ENCODE measurements around the gene CAST.

DNA sequence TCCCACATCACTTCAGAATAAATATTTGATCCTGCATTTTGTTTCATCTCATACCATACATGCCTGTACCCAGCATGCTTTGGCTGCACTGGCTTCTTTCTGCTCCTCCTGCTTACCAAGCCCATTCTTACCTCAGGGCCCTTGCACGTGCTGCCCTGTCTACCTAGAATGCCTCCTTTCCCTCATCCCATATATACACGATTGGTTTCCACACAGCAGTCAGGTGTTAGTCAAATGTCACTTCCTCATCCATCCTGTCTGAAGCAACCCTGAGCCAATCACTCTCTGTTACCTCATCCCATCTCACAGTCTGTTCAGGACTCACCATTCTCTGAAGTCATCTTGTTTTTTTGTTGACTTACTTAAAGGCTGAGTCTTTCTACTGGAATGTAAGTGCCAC lies 30.3 kb downstream of the CAST start:
- TF ChIP-seq, protein P1, sequence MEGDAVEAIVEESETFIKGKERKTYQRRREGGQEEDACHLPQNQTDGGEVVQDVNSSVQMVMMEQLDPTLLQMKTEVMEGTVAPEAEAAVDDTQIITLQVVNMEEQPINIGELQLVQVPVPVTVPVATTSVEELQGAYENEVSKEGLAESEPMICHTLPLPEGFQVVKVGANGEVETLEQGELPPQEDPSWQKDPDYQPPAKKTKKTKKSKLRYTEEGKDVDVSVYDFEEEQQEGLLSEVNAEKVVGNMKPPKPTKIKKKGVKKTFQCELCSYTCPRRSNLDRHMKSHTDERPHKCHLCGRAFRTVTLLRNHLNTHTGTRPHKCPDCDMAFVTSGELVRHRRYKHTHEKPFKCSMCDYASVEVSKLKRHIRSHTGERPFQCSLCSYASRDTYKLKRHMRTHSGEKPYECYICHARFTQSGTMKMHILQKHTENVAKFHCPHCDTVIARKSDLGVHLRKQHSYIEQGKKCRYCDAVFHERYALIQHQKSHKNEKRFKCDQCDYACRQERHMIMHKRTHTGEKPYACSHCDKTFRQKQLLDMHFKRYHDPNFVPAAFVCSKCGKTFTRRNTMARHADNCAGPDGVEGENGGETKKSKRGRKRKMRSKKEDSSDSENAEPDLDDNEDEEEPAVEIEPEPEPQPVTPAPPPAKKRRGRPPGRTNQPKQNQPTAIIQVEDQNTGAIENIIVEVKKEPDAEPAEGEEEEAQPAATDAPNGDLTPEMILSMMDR (IDR thresholded peaks at IDR 0.05; ENCODE audit: low read depth, low read length, poor library complexity, severe bottlenecking): no peak
- TF ChIP-seq EZH2phosphoT487 (IDR thresholded peaks at IDR 0.05; ENCODE audit: borderline replicate concordance, low read length): no peak
